C4-2B (cell line): Measurements from ENCODE around the gene EIF5B.

ENCODE experiments used
- ZFX ChIP-seq: fragments of 450-650 bp; IDR thresholded peaks from 2 replicates; pipeline ENCODE4 v1.6.1; 2017
- TF ChIP-seq, protein P1 (sequence below): fragments of 450-650 bp; conservative IDR thresholded peaks from 2 replicates; pipeline ENCODE4 v1.5.1; 2017; ENCODE audit warnings: mild to moderate bottlenecking

GRCh38 chr2:99376254-99376864 is 39.2 kb downstream of the EIF5B start:
- no peak for TF ChIP-seq ZFX
- TF ChIP-seq, protein P1, sequence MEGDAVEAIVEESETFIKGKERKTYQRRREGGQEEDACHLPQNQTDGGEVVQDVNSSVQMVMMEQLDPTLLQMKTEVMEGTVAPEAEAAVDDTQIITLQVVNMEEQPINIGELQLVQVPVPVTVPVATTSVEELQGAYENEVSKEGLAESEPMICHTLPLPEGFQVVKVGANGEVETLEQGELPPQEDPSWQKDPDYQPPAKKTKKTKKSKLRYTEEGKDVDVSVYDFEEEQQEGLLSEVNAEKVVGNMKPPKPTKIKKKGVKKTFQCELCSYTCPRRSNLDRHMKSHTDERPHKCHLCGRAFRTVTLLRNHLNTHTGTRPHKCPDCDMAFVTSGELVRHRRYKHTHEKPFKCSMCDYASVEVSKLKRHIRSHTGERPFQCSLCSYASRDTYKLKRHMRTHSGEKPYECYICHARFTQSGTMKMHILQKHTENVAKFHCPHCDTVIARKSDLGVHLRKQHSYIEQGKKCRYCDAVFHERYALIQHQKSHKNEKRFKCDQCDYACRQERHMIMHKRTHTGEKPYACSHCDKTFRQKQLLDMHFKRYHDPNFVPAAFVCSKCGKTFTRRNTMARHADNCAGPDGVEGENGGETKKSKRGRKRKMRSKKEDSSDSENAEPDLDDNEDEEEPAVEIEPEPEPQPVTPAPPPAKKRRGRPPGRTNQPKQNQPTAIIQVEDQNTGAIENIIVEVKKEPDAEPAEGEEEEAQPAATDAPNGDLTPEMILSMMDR: no peak
